ENCODE measurements around the gene LHFPL2. TPM values are rescaled to one million over a fixed set of nuclear protein-coding genes. Genes with fewer than 3 reads are reported as not detected.
A peak's percentile ranks its signal among the peaks of the same experiment; 100 is the strongest.

LHFPL2 gene
- total and polyA plus RNA-seq, 9 of the 15 experiments (the other 6 are each of a cell fraction or from before 2014, with no cell fraction given) = 1.0 to 6.6 (median 4.6) TPM

DNA sequence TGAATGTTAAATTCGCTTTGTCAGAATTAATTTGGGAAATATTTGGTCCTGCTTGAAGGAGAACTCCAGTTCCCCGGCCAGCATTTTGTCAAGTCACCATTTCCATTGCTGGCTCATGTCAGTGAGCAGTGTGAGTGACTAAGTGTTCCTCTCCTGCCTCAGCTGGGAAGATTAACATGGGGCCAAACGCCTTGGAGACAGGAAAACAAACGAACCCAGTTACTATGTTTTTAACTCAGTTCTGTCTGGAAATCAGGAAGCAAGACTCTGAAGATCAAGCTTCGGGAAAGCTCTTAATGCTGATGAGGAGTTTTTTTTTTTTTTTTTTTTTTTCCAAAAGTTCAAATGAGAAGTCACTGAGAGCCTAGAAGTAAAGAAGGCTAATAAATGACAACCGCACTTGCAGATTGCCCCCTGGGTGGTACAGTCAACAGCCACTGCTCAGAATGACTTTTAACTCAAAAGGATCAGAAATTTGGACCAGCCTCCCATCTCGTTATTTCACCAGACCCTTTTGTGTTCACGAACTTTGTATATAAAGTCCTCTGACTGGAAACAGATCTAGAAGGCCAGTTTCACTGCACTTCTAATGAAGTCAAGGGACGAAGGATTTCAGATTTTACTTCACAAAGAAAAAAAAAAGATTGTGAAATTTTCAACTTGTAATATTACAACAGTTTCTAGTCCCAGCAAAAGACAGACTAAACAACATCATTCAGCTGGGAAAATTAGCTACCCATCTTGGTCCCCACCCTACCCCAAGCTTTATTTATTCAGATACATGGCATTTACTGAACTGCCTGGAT, 121.3 kb downstream of the LHFPL2 start:
- peak overlapping the region; percentile 42; the same call in 1 of the 2 replicates for H3K4me2 ChIP-seq (ENCODE audit: insufficient read depth, low read length)
- ChIA-PET CTCF (ENCODE audit: low intra/inter-chr PET ratio) (no interaction called here), POLR2A (interaction anchor here (0.6 to 2.3 kb wide), 5 partner anchors 18 to 461 kb away, joined by 3 to 6 read pairs (median 3); no protein-coding TSS in a partner anchor)
- peak; percentile 82 for FAIRE-seq
- peak overlapping the region; percentile 85 for H2AFZ ChIP-seq (ENCODE audit: low read depth, low read length)
- peak overlapping the region in 1 of 2 experiments; percentile 43; a peak in 2 of 4 replicates for H3K9ac ChIP-seq (ENCODE audit: insufficient read depth in 1 of 2, low read depth in 2 of 2, low read length in 2 of 2)
- H3K9me3 ChIP-seq (replicated peaks; ENCODE audit: control insufficient read depth, insufficient read depth, low read depth, low read length) = no peaks in the 10 kb centered on the region; the same call in 1 of the 2 replicates
- BruUV-seq (replicated peaks) = no TSS peak
- in situ Hi-C loops (cut with MboI) = no loop called here
- no peak overlapping the region for H3K4me3 ChIP-seq
- H3K79me2 ChIP-seq (ENCODE audit: control insufficient read depth, insufficient read depth, low read length) = no peaks in the 10 kb centered on the region
- H3K27me3 ChIP-seq (ENCODE audit: control insufficient read depth in 2 of 2, insufficient read depth in 2 of 2, low read length in 2 of 2) = no peaks in the 10 kb centered on the region
- H3K4me1 ChIP-seq (replicated peaks in 1 of 2; ENCODE audit: control insufficient read depth in 2 of 2, insufficient read depth in 2 of 2, low read length in 2 of 2) = peaks cover 20 to 53% of the 10 kb centered on the region in 2 experiments
- peak overlapping the region; percentile 53 for H3K27ac ChIP-seq (ENCODE audit: extremely low read depth, low read depth, low read length)
- 27% methylated on average over 9 of the region's 9 CpGs for WGBS (ENCODE audit: insufficient coverage, low coverage, missing lambda C conversion rate)
- no peaks in the 10 kb centered on the region for H3K9me1 ChIP-seq (ENCODE audit: control insufficient read depth, insufficient read depth, low read length)
- no peaks in the 10 kb centered on the region; the same call in 2 of the 3 replicates for H3K36me3 ChIP-seq (ENCODE audit: control insufficient read depth, insufficient read depth, low read length)
- intact Hi-C loops (cut with micrococcal nuclease) = loop anchor here (2.0 kb wide), 1 partner anchor 42 kb away; no protein-coding TSS in a partner anchor
- peak; percentile 39 to 82 (median 58) for DNase-seq (ENCODE audit: extremely low read depth in 1 of 4, low spot score in 3 of 4)
- no peaks in the 10 kb centered on the region for H4K20me1 ChIP-seq (replicated peaks; ENCODE audit: control insufficient read depth, insufficient read depth, low read length)
- peak; percentile 84 for ATAC-seq
- TF ChIP-seq NFRKB (IDR thresholded peaks at IDR 0.05; ENCODE audit: low read depth) (0 out of 2 replicates have a peak, but pooled peaks have one; percentile 66), EHMT2 (IDR thresholded peaks at IDR 0.05) (peak; percentile 84), BCOR (IDR thresholded peaks at IDR 0.05) (no peak), SAFB (IDR thresholded peaks at IDR 0.05; ENCODE audit: borderline replicate concordance, low read depth, low read length) (no peak), KLF1 (tag; IDR thresholded peaks at IDR 0.05) (no peak), RNF2 (IDR thresholded peaks at IDR 0.05) (no peak), MYC (IDR thresholded peaks at IDR 0.05; ENCODE audit: low read depth, low read length) (0 out of 2 replicates have a peak, but pooled peaks have one; percentile 22), MYC (CRISPR knock-in tag; IDR thresholded peaks at IDR 0.05; ENCODE audit: borderline replicate concordance, low read depth) (no peak)
- TF ChIP-seq, protein P1, sequence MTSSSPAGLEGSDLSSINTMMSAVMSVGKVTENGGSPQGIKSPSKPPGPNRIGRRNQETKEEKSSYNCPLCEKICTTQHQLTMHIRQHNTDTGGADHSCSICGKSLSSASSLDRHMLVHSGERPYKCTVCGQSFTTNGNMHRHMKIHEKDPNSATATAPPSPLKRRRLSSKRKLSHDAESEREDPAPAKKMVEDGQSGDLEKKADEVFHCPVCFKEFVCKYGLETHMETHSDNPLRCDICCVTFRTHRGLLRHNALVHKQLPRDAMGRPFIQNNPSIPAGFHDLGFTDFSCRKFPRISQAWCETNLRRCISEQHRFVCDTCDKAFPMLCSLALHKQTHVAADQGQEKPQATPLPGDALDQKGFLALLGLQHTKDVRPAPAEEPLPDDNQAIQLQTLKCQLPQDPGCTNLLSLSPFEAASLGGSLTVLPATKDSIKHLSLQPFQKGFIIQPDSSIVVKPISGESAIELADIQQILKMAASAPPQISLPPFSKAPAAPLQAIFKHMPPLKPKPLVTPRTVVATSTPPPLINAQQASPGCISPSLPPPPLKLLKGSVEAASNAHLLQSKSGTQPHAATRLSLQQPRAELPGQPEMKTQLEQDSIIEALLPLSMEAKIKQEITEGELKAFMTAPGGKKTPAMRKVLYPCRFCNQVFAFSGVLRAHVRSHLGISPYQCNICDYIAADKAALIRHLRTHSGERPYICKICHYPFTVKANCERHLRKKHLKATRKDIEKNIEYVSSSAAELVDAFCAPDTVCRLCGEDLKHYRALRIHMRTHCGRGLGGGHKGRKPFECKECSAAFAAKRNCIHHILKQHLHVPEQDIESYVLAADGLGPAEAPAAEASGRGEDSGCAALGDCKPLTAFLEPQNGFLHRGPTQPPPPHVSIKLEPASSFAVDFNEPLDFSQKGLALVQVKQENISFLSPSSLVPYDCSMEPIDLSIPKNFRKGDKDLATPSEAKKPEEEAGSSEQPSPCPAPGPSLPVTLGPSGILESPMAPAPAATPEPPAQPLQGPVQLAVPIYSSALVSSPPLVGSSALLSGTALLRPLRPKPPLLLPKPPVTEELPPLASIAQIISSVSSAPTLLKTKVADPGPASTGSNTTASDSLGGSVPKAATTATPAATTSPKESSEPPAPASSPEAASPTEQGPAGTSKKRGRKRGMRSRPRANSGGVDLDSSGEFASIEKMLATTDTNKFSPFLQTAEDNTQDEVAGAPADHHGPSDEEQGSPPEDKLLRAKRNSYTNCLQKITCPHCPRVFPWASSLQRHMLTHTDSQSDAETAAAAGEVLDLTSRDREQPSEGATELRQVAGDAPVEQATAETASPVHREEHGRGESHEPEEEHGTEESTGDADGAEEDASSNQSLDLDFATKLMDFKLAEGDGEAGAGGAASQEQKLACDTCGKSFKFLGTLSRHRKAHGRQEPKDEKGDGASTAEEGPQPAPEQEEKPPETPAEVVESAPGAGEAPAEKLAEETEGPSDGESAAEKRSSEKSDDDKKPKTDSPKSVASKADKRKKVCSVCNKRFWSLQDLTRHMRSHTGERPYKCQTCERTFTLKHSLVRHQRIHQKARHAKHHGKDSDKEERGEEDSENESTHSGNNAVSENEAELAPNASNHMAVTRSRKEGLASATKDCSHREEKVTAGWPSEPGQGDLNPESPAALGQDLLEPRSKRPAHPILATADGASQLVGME (CRISPR knock-in tag; IDR thresholded peaks at IDR 0.05) = no peak
- TF ChIP-seq, protein P2, sequence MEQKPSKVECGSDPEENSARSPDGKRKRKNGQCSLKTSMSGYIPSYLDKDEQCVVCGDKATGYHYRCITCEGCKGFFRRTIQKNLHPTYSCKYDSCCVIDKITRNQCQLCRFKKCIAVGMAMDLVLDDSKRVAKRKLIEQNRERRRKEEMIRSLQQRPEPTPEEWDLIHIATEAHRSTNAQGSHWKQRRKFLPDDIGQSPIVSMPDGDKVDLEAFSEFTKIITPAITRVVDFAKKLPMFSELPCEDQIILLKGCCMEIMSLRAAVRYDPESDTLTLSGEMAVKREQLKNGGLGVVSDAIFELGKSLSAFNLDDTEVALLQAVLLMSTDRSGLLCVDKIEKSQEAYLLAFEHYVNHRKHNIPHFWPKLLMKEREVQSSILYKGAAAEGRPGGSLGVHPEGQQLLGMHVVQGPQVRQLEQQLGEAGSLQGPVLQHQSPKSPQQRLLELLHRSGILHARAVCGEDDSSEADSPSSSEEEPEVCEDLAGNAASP (IDR thresholded peaks at IDR 0.05) = no peak
- TF ChIP-seq, protein P3, sequence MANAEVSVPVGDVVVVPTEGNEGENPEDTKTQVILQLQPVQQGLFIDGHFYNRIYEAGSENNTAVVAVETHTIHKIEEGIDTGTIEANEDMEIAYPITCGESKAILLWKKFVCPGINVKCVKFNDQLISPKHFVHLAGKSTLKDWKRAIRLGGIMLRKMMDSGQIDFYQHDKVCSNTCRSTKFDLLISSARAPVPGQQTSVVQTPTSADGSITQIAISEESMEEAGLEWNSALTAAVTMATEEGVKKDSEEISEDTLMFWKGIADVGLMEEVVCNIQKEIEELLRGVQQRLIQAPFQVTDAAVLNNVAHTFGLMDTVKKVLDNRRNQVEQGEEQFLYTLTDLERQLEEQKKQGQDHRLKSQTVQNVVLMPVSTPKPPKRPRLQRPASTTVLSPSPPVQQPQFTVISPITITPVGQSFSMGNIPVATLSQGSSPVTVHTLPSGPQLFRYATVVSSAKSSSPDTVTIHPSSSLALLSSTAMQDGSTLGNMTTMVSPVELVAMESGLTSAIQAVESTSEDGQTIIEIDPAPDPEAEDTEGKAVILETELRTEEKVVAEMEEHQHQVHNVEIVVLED (CRISPR knock-in tag; IDR thresholded peaks at IDR 0.05) = no peak

Measured in K562 (cell line).